Activated naive CD4-positive, alpha-beta T cell treated with anti-CD3 and anti-CD28 coated beads, Interleukin-2, amount 50 U/mL, for 16 hours (primary cell): ENCODE results near the gene U2SURP.
"Not testable (repeated sequence)": the region's sequence is repeated elsewhere in the genome, so short reads cannot be mapped to it uniquely, and the experiment has no call there.

Experiments
- DNase-seq: peaks from one replicate; pipeline ENCODE4 v3.0.0-alpha.2; 2020

The U2SURP gene

GRCh38 chr3:143024351-143024960 is 23.1 kb downstream of the U2SURP start:
- DNase-seq = no peak

- no peak for DNase-seq
Measured at GRCh38 chr3:143031327-143031726, 30.0 kb downstream of the U2SURP start.

GRCh38 chr3:143031796-143032387 is 30.5 kb downstream of the U2SURP start:
- not testable (repeated sequence) for DNase-seq

- DNase-seq = no peak
Measured at GRCh38 chr3:143035466-143036211, 34.3 kb downstream of the U2SURP start.

GRCh38 chr3:143036557-143036956 is 35.2 kb downstream of the U2SURP start:
- no peak for DNase-seq

- DNase-seq = no peak
Measured at GRCh38 chr3:143037867-143038266, 36.5 kb downstream of the U2SURP start.

GRCh38 chr3:143040261-143040879 is 39.0 kb downstream of the U2SURP start:
- no peak for DNase-seq

- no peak for DNase-seq
Measured at GRCh38 chr3:143041903-143042302, 40.5 kb downstream of the U2SURP start.

GRCh38 chr3:143045639-143046038 is 44.3 kb downstream of the U2SURP start:
- DNase-seq = no peak

GRCh38 chr3:143046075-143046474 is 44.7 kb downstream of the U2SURP start:
- not testable (repeated sequence) for DNase-seq

- no peak for DNase-seq
Measured at GRCh38 chr3:143054011-143054410, 52.6 kb downstream of the U2SURP start.

- no peak for DNase-seq
Measured at GRCh38 chr3:143056372-143056771, 55.0 kb downstream of the U2SURP start.

GRCh38 chr3:143060906-143061305 is 59.5 kb downstream of the U2SURP start:
- DNase-seq = no peak

- no peak for DNase-seq
Measured at GRCh38 chr3:143063018-143063417, 61.6 kb downstream of the U2SURP start.

- no peak for DNase-seq
Measured at GRCh38 chr3:143064777-143065176, 63.4 kb downstream of the U2SURP start.

- DNase-seq = no peak
Measured at GRCh38 chr3:143065364-143065763, 64.0 kb downstream of the U2SURP start.

- no peak for DNase-seq
Measured at GRCh38 chr3:143066033-143066432, 64.7 kb downstream of the U2SURP start.

GRCh38 chr3:143067201-143067600 is 65.8 kb downstream of the U2SURP start:
- DNase-seq = no peak

- DNase-seq = no peak
Measured at GRCh38 chr3:143068059-143068458, 66.7 kb downstream of the U2SURP start.

- DNase-seq = no peak
Measured at GRCh38 chr3:143070977-143071551, 69.7 kb downstream of the U2SURP start.

- no peak for DNase-seq
Measured at GRCh38 chr3:143071776-143072175, 70.4 kb downstream of the U2SURP start.

GRCh38 chr3:143072298-143073020 is 71.1 kb downstream of the U2SURP start:
- not testable (repeated sequence) for DNase-seq

GRCh38 chr3:143073541-143073940 is 72.2 kb downstream of the U2SURP start:
- not testable (repeated sequence) for DNase-seq
